ENCODE data around the gene ZNF771.

ZNF771 gene

DNA sequence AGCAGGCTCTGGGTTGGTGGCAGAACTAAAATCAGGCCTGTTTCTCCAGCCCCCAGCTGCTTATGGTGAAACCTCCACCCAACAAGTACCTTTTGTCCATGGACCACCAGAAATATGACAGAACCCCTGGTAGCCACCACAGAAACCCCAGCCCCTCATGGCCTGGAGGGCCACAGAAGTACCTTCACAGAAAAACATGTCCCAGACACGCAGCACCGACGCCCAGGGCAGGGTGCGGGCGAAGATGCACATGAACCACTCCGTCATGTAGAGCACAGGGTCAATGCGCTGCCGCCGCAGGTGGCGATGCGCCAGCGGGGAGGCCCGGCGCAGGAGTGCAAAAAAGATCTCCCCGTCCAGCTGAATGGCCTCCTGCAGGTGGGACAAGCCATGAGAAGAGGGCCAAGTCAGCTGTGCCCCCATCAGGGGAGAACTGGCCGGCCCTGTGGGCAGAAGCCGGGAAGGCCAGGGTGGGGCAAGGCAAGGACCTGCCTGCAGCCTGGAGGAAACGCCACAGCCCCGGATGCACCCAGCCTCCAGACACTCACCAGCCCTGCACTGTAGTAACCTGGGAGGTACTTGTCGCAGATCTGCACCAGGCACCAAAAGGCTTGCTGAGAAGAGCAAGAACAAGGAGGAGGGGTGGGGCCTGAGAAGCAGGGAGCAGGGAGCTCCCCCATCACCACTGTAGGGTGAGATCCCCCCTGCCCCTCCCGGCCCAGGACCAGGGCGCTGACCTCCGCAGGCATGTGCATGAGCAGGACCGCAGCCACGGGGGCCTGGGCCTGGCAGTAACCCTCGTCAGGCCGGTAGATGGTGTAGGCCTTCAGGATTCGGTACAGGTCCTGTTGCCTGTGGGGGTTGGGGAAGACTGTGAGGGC is 48.2 kb upstream of the ZNF771 start:
- no peak overlapping the region for H2AFZ ChIP-seq (ENCODE audit: low read depth, low read length)
- H2AK5ac ChIP-seq (ENCODE audit: low read length, severe bottlenecking), result no peak overlapping the region
- H2BK15ac ChIP-seq (ENCODE audit: low read depth, poor library complexity, severe bottlenecking), result no peak overlapping the region
- H3K4me3 ChIP-seq (ENCODE audit: insufficient read depth in 1 of 2, low read depth in 1 of 2, low read length in 2 of 2), result no peak overlapping the region
- no peak overlapping the region for H3K4ac ChIP-seq (ENCODE audit: low read depth in 1 of 2, low read length in 2 of 2)
- H3K18ac ChIP-seq (ENCODE audit: low read depth in 1 of 2, low read length in 2 of 2), result no peak overlapping the region
- H2BK12ac ChIP-seq (ENCODE audit: low read length in 2 of 2), result no peak overlapping the region
- H3K14ac ChIP-seq (ENCODE audit: low read length in 2 of 2), result no peak overlapping the region
- no peak for DNase-seq
- H3K4me1 ChIP-seq (ENCODE audit: control insufficient read depth, insufficient read depth, low read depth, low read length), result peaks cover 18% of the 10 kb centered on the region
- H4K91ac ChIP-seq (ENCODE audit: low read length), result no peak overlapping the region
- H3K36me3 ChIP-seq (ENCODE audit: control insufficient read depth in 1 of 2, insufficient read depth in 2 of 2, low read depth in 1 of 2, low read length in 2 of 2), result peaks cover 53 to 57% of the 10 kb centered on the region in 2 experiments
- H3K9me3 ChIP-seq (ENCODE audit: control insufficient read depth, low read length), result no peaks in the 10 kb centered on the region
- no peak overlapping the region for H3K9ac ChIP-seq (ENCODE audit: low read length)
- WGBS, result 96% methylated on average over 27 of the region's 28 CpGs
- H3K27me3 ChIP-seq (ENCODE audit: control insufficient read depth in 1 of 2, insufficient read depth in 1 of 2, low read length in 2 of 2), result no peaks in the 10 kb centered on the region
- no peak overlapping the region for H3K23ac ChIP-seq (ENCODE audit: low read length in 2 of 2)
- no peak overlapping the region for H3K4me2 ChIP-seq (ENCODE audit: low read length, poor library complexity, severe bottlenecking)
- no peak overlapping the region for H2BK5ac ChIP-seq (ENCODE audit: low read depth, low read length, poor library complexity, severe bottlenecking)
- peaks cover 34% of the 10 kb centered on the region for H3K79me1 ChIP-seq (replicated peaks; ENCODE audit: low read length, poor library complexity, severe bottlenecking)
- no peak overlapping the region for H4K8ac ChIP-seq (ENCODE audit: low read length)
- no peak overlapping the region for H3K27ac ChIP-seq (ENCODE audit: low read length, poor library complexity, severe bottlenecking)
- no peak overlapping the region for H2BK120ac ChIP-seq (ENCODE audit: low read depth, low read length)

DNA sequence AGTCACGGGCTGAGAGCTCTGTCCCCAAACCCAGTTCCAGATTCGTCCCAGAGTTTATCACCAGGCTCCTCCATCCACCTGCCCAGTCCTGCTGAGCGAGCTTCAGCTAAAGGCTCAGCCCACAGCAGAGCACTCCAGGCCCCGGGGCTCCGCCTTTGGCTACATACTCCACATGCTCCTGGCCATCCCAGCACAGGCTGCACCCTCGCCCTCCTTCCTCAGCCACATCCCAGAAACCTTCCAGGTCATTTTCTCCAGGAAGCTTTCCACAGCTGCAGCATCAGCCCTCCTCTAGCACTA is 47.6 kb upstream of the ZNF771 start:
- Histone ChIP-seq H4K91ac (ENCODE audit: low read length) (no peak overlapping the region), H2BK15ac (ENCODE audit: low read depth, poor library complexity, severe bottlenecking) (no peak overlapping the region), H3K27ac (ENCODE audit: low read length, poor library complexity, severe bottlenecking) (no peak overlapping the region), H3K4me1 (ENCODE audit: control insufficient read depth, insufficient read depth, low read depth, low read length) (peaks cover 19% of the 10 kb centered on the region), H3K36me3 (ENCODE audit: control insufficient read depth in 1 of 2, insufficient read depth in 2 of 2, low read depth in 1 of 2, low read length in 2 of 2) (peaks cover 58 to 63% of the 10 kb centered on the region in 2 experiments), H3K18ac (ENCODE audit: low read depth in 1 of 2, low read length in 2 of 2) (no peak overlapping the region), H3K4ac (ENCODE audit: low read depth in 1 of 2, low read length in 2 of 2) (no peak overlapping the region), H2BK12ac (ENCODE audit: low read length in 2 of 2) (no peak overlapping the region), H3K4me2 (ENCODE audit: low read length, poor library complexity, severe bottlenecking) (no peak overlapping the region), H4K8ac (ENCODE audit: low read length) (no peak overlapping the region), H2BK5ac (ENCODE audit: low read depth, low read length, poor library complexity, severe bottlenecking) (no peak overlapping the region), H2AFZ (ENCODE audit: low read depth, low read length) (no peak overlapping the region), H3K14ac (ENCODE audit: low read length in 2 of 2) (no peak overlapping the region), H3K27me3 (ENCODE audit: control insufficient read depth in 1 of 2, insufficient read depth in 1 of 2, low read length in 2 of 2) (no peaks in the 10 kb centered on the region), H3K4me3 (ENCODE audit: insufficient read depth in 1 of 2, low read depth in 1 of 2, low read length in 2 of 2) (no peak overlapping the region), H3K79me1 (replicated peaks; ENCODE audit: low read length, poor library complexity, severe bottlenecking) (peaks cover 35% of the 10 kb centered on the region), H3K23ac (ENCODE audit: low read length in 2 of 2) (no peak overlapping the region), H3K9ac (ENCODE audit: low read length) (no peak overlapping the region), H2BK120ac (ENCODE audit: low read depth, low read length) (no peak overlapping the region), H3K9me3 (ENCODE audit: control insufficient read depth, low read length) (no peaks in the 10 kb centered on the region), H2AK5ac (ENCODE audit: low read length, severe bottlenecking) (no peak overlapping the region)
- no peak for DNase-seq
- WGBS, result 97% methylated on average over 6 of the region's 6 CpGs

DNA sequence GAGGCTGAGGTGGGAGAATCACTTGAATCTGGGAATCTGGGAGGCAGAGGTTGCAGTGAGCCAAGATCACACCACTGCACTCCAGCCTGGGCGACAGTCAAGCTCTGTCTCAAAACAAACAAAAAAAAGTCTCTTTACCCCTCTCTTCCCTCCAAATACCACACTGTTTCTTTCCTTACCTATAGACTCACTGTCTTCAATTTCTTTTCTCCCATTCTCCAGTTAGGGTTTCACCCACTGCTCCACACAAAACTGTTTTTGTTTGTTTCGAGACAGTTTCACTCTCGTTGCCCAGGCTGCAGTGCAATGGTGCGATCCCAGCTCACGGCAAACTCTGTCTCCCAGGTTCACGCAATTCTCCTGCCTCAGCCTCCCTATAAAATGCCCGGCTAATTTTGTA is 46.2 kb upstream of the ZNF771 start:
- Histone ChIP-seq H3K27ac (ENCODE audit: low read length, poor library complexity, severe bottlenecking) (no peak overlapping the region), H4K91ac (ENCODE audit: low read length) (no peak overlapping the region), H2BK12ac (ENCODE audit: low read length in 2 of 2) (no peak overlapping the region), H3K4me1 (ENCODE audit: control insufficient read depth, insufficient read depth, low read depth, low read length) (peaks cover 14% of the 10 kb centered on the region), H3K4me3 (ENCODE audit: insufficient read depth in 1 of 2, low read depth in 1 of 2, low read length in 2 of 2) (no peak overlapping the region), H2AFZ (ENCODE audit: low read depth, low read length) (no peak overlapping the region), H3K4ac (ENCODE audit: low read depth in 1 of 2, low read length in 2 of 2) (no peak overlapping the region), H2BK120ac (ENCODE audit: low read depth, low read length) (no peak overlapping the region), H3K18ac (ENCODE audit: low read depth in 1 of 2, low read length in 2 of 2) (no peak overlapping the region), H2BK15ac (ENCODE audit: low read depth, poor library complexity, severe bottlenecking) (no peak overlapping the region), H2BK5ac (ENCODE audit: low read depth, low read length, poor library complexity, severe bottlenecking) (no peak overlapping the region), H3K4me2 (ENCODE audit: low read length, poor library complexity, severe bottlenecking) (no peak overlapping the region), H3K14ac (ENCODE audit: low read length in 2 of 2) (no peak overlapping the region), H3K36me3 (ENCODE audit: control insufficient read depth in 1 of 2, insufficient read depth in 2 of 2, low read depth in 1 of 2, low read length in 2 of 2) (peaks cover 62 to 75% of the 10 kb centered on the region in 2 experiments), H3K27me3 (ENCODE audit: control insufficient read depth in 1 of 2, insufficient read depth in 1 of 2, low read length in 2 of 2) (no peaks in the 10 kb centered on the region), H3K79me1 (replicated peaks; ENCODE audit: low read length, poor library complexity, severe bottlenecking) (peaks cover 33% of the 10 kb centered on the region), H4K8ac (ENCODE audit: low read length) (no peak overlapping the region), H3K23ac (ENCODE audit: low read length in 2 of 2) (no peak overlapping the region), H3K9me3 (ENCODE audit: control insufficient read depth, low read length) (no peaks in the 10 kb centered on the region), H3K9ac (ENCODE audit: low read length) (no peak overlapping the region), H2AK5ac (ENCODE audit: low read length, severe bottlenecking) (no peak overlapping the region)
- 96% methylated on average over 7 of the region's 7 CpGs for WGBS
- DNase-seq, result no peak

DNA sequence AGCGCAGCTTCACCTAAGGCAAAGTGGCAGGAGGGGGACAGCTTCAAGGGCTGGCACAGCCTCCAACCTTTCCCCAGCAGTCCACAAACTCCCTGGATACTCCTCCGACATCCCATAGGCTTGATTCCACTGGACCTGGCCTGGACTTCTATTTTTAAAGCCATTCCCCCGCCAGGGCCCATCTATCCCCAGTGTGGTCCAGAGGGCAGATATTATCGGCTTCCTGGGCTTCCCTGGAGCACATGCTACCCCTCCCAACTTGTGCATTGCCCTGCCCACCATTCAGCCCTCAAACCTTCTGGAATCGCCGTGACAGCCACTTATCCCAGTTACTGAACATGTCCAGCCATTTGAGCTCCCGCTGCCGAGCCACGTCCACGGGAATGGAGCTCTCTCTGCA is 42.2 kb upstream of the ZNF771 start:
- Histone ChIP-seq H2BK15ac (ENCODE audit: low read depth, poor library complexity, severe bottlenecking) (no peak overlapping the region), H2BK12ac (ENCODE audit: low read length in 2 of 2) (no peak overlapping the region), H3K36me3 (ENCODE audit: control insufficient read depth in 1 of 2, insufficient read depth in 2 of 2, low read depth in 1 of 2, low read length in 2 of 2) (peaks cover 25 to 48% of the 10 kb centered on the region in 2 experiments), H3K27me3 (ENCODE audit: control insufficient read depth in 1 of 2, insufficient read depth in 1 of 2, low read length in 2 of 2) (no peaks in the 10 kb centered on the region), H4K91ac (ENCODE audit: low read length) (no peak overlapping the region), H3K4me1 (ENCODE audit: control insufficient read depth, insufficient read depth, low read depth, low read length) (peaks cover 24% of the 10 kb centered on the region), H3K27ac (ENCODE audit: low read length, poor library complexity, severe bottlenecking) (no peak overlapping the region), H2AFZ (ENCODE audit: low read depth, low read length) (no peak overlapping the region), H3K79me1 (replicated peaks; ENCODE audit: low read length, poor library complexity, severe bottlenecking) (peaks cover 7% of the 10 kb centered on the region), H3K23ac (ENCODE audit: low read length in 2 of 2) (no peak overlapping the region), H2BK5ac (ENCODE audit: low read depth, low read length, poor library complexity, severe bottlenecking) (no peak overlapping the region), H3K9me3 (ENCODE audit: control insufficient read depth, low read length) (no peaks in the 10 kb centered on the region), H3K4me3 (ENCODE audit: insufficient read depth in 1 of 2, low read depth in 1 of 2, low read length in 2 of 2) (no peak overlapping the region), H3K4me2 (ENCODE audit: low read length, poor library complexity, severe bottlenecking) (no peak overlapping the region), H2AK5ac (ENCODE audit: low read length, severe bottlenecking) (no peak overlapping the region), H4K8ac (ENCODE audit: low read length) (no peak overlapping the region), H3K9ac (ENCODE audit: low read length) (no peak overlapping the region), H2BK120ac (ENCODE audit: low read depth, low read length) (no peak overlapping the region), H3K18ac (ENCODE audit: low read depth in 1 of 2, low read length in 2 of 2) (no peak overlapping the region), H3K14ac (ENCODE audit: low read length in 2 of 2) (no peak overlapping the region), H3K4ac (ENCODE audit: low read depth in 1 of 2, low read length in 2 of 2) (no peak overlapping the region)
- DNase-seq, result no peak
- 96% methylated on average over 10 of the region's 10 CpGs for WGBS
